CD14-positive monocyte (primary cell): ENCODE results near the gene VSTM4. TPM values are rescaled to one million over a fixed set of nuclear protein-coding genes. Genes with fewer than 3 reads are reported as not detected.

Source experiments
- DNase-seq, 3 donors: peaks; one replicate each; pipeline ENCODE4 v3.0.0-alpha.2; 2011 to 2022
- H2AFZ ChIP-seq: 2 replicates; pipeline ENCODE4 v1.6.0; 2012; ENCODE audit warnings: mild to moderate bottlenecking, low read depth, low read length, inconsistent platforms; ENCODE audit not compliant: insufficient read depth, poor library complexity, severe bottlenecking
- H3K27ac ChIP-seq, 2 donors: 1 replicate in 1 of 2; 2 replicates in 1 of 2; pipeline ENCODE4 v1.5.1; 2012 to 2013; ENCODE audit warnings: low read length in 2 of 2, control low read depth in 1 of 2, inconsistent platforms in 1 of 2, low read depth in 1 of 2, mild to moderate bottlenecking in 1 of 2
- H3K27me3 ChIP-seq, 2 donors: one replicate each; pipeline versions ENCODE4 v1.6.0 to v1.6.1; 2011 to 2013; ENCODE audit warnings: low read length in 2 of 2; ENCODE audit not compliant: control insufficient read depth in 2 of 2, insufficient read depth in 2 of 2
- H3K36me3 ChIP-seq, 2 donors: replicated peaks in 1 of 2; 1 replicate in 1 of 2; 2 replicates in 1 of 2; pipeline versions ENCODE4 v1.5.1 to v1.6.1; 2012 to 2013; ENCODE audit warnings: low read length in 2 of 2, control low read depth in 1 of 2, inconsistent platforms in 1 of 2, mild to moderate bottlenecking in 1 of 2; ENCODE audit not compliant: insufficient read depth in 2 of 2, control insufficient read depth in 1 of 2
- H3K4me1 ChIP-seq, 2 donors: 1 replicate in 1 of 2; 2 replicates in 1 of 2; pipeline versions ENCODE4 v1.5.1 to v1.6.1; 2012 to 2013; ENCODE audit warnings: low read length in 2 of 2, control low read depth in 1 of 2, inconsistent platforms in 1 of 2, mild to moderate bottlenecking in 1 of 2, moderate library complexity in 1 of 2; ENCODE audit not compliant: insufficient read depth in 2 of 2, control insufficient read depth in 1 of 2
- H3K4me2 ChIP-seq: replicated peaks from 2 replicates; pipeline ENCODE3; 2012; ENCODE audit warnings: low read length, moderate library complexity, mild to moderate bottlenecking; ENCODE audit not compliant: poor library complexity, severe bottlenecking; ENCODE audit errors: extremely low read depth
- H3K4me3 ChIP-seq, 3 experiments: fragments of 200-600 bp in 1 of 3; sonication (generic) in 1 of 3; replicated peaks in 1 of 3; 1 replicate in 2 of 3; 2 replicates in 1 of 3; pipeline ENCODE4 v1.5.1; 2011 to 2013; ENCODE audit warnings: low read length in 3 of 3, mild to moderate bottlenecking in 3 of 3, control low read depth in 2 of 3, low read depth in 2 of 3, inconsistent platforms in 1 of 3, moderate library complexity in 1 of 3
- H3K79me2 ChIP-seq: 2 replicates; pipeline ENCODE4 v1.6.0; 2012; ENCODE audit warnings: mild to moderate bottlenecking, control low read depth, inconsistent platforms, low read length, moderate library complexity; ENCODE audit not compliant: insufficient read depth
- H3K9ac ChIP-seq: 2 replicates; pipeline ENCODE4 v1.6.0; 2017; ENCODE audit warnings: low read length, mild to moderate bottlenecking; ENCODE audit not compliant: insufficient read depth, poor library complexity, severe bottlenecking
- H3K9me3 ChIP-seq, 2 donors: replicated peaks in 1 of 2; 1 replicate in 1 of 2; 2 replicates in 1 of 2; pipeline versions ENCODE4 v1.5.1 to v1.6.1; 2012 to 2013; ENCODE audit warnings: low read length in 2 of 2, control low read depth in 1 of 2; ENCODE audit not compliant: control insufficient read depth in 1 of 2, insufficient read depth in 1 of 2
- H4K20me1 ChIP-seq: 2 replicates; pipeline ENCODE4 v1.6.0; 2012; ENCODE audit warnings: mild to moderate bottlenecking, low read length, control low read depth, moderate library complexity; ENCODE audit not compliant: insufficient read depth
- H3K27ac Mint-ChIP-seq, 7 donors: one replicate each; pipeline ENCODE4 v1.8.0; 2020; ENCODE audit warnings: mild to moderate bottlenecking in 7 of 7, mixed read lengths in 7 of 7, moderate library complexity in 6 of 7, inconsistent platforms in 2 of 7
- H3K27me3 Mint-ChIP-seq, 3 donors: one replicate each; pipeline ENCODE4 v1.8.0; 2021 to 2022; ENCODE audit warnings: low read depth in 3 of 3, mild to moderate bottlenecking in 3 of 3, mixed read lengths in 3 of 3, moderate library complexity in 3 of 3, inconsistent platforms in 1 of 3
- H3K36me3 Mint-ChIP-seq, 2 donors: one replicate each; pipeline ENCODE4 v1.8.0; 2020; ENCODE audit warnings: mixed read lengths in 2 of 2, inconsistent platforms in 1 of 2, mild to moderate bottlenecking in 1 of 2
- H3K4me1 Mint-ChIP-seq: one replicate; pipeline ENCODE4 v1.8.0; 2020; ENCODE audit warnings: mild to moderate bottlenecking, mixed read lengths
- H3K4me3 Mint-ChIP-seq, 2 donors: one replicate each; pipeline ENCODE4 v1.8.0; 2020; ENCODE audit warnings: mild to moderate bottlenecking in 2 of 2, mixed read lengths in 2 of 2, moderate library complexity in 1 of 2
- H3K9me3 Mint-ChIP-seq, 7 donors: one replicate each; pipeline ENCODE4 v1.8.0; 2020 to 2022; ENCODE audit warnings: mixed read lengths in 7 of 7, mild to moderate bottlenecking in 6 of 7, moderate library complexity in 6 of 7, inconsistent platforms in 2 of 7
- CTCF ChIP-seq: fragments of 200-600 bp; IDR thresholded peaks from one replicate; pipeline ENCODE4 v1.8.0; 2022; ENCODE audit warnings: antibody characterized with exemption, mild to moderate bottlenecking
- WGBS: methylation state at CpG from one replicate; pipeline ENCODE4 v1.1.5; 2013; ENCODE audit warnings: missing lambda C conversion rate; ENCODE audit not compliant: insufficient coverage; 5-methylcytosine and 5-hydroxymethylcytosine counted together
- intact Hi-C, 2 donors: fragments of 100-400 bp; cut with micrococcal nuclease; formaldehyde crosslinking; loops; one replicate each; pipeline versions ENCODE4 v1.15.0 to v1.15.1; 2023
- polyA plus RNA-seq, 3 donors: library from polyadenylated mRNA; depleted of rRNA in 1 of 3; unstranded in 2 of 3; stranded (reverse) in 1 of 3; fragments of 300-500 nt in 2 of 3; fragments of >200 nt in 1 of 3; fragmentation: Illumina TruSeq in 2 of 3; gene quantifications; 1 replicate in 2 of 3; 2 replicates in 1 of 3; pipeline ENCODE4 v1.2.3, GENCODE V29; 2012 to 2021

Gene VSTM4
- polyA plus RNA-seq, 3 donors: not detected

GRCh38 chr10:49023071-49023470, 92.3 kb downstream of the VSTM4 start:
- H2AFZ ChIP-seq: no peak overlapping the region

DNA sequence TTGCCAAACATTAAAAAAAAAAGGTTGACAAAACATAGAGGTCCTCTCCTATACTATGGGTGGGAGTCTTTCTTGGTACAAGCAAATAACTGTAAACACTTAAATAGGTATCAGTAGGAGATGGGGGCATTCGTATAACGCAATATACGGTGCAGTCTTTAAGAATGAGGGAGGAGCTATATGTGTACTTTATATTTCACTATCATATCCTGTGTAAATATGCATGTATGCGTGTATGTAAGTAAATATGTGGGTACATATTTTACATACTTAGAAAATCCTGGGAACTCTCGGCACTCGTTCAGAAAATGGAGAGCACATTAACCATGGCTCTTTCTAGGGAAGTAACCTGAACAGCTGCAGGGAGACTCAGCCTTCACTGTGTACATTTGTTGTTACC, 93.6 kb downstream of the VSTM4 start:
- H3K9me3 Mint-ChIP-seq: peaks cover 0 to 5% (median 2%) of the 10 kb centered on the region in 7 donors
- H3K4me3 Mint-ChIP-seq: no peak overlapping the region
- 100% methylated on average over 2 of the region's 6 CpGs for WGBS

More at GRCh38 chr10:49023071-49023470, 92.3 kb downstream of the VSTM4 start:
- intact Hi-C loops: no loop called here
- no peak for TF ChIP-seq CTCF
- Mint-ChIP-seq H3K27ac (no peak overlapping the region), H3K9me3 (peaks cover 0 to 5% (median 2%) of the 10 kb centered on the region in 7 donors), H3K27me3 (peaks cover 0 to 3% (median 3%) of the 10 kb centered on the region in 3 donors), H3K4me1 (peaks cover 2% of the 10 kb centered on the region), H3K4me3 (no peak overlapping the region), H3K36me3 (no peaks in the 10 kb centered on the region)
- no peaks in the 10 kb centered on the region for H3K27me3 ChIP-seq
- no CpG with 5 or more reads among the region's 2 CpGs for WGBS
- H3K36me3 ChIP-seq: no peaks in the 10 kb centered on the region
- H3K4me3 ChIP-seq: no peak overlapping the region
- H3K27ac ChIP-seq: no peak overlapping the region
- H3K9me3 ChIP-seq: no peaks in the 10 kb centered on the region
- H3K9ac ChIP-seq: no peak overlapping the region
- DNase-seq: no peak
- H3K4me2 ChIP-seq: no peak overlapping the region
- H3K79me2 ChIP-seq: no peaks in the 10 kb centered on the region
- H3K4me1 ChIP-seq: no peaks in the 10 kb centered on the region
- H4K20me1 ChIP-seq: no peaks in the 10 kb centered on the region

More for the DNA sequence above, 93.6 kb downstream of the VSTM4 start:
- Histone ChIP-seq H3K4me1 (no peaks in the 10 kb centered on the region), H3K4me2 (no peak overlapping the region), H3K27me3 (no peaks in the 10 kb centered on the region), H3K27ac (no peak overlapping the region), H3K4me3 (no peak overlapping the region), H3K79me2 (no peaks in the 10 kb centered on the region), H3K36me3 (no peaks in the 10 kb centered on the region), H4K20me1 (no peaks in the 10 kb centered on the region), H3K9ac (no peak overlapping the region), H2AFZ (no peak overlapping the region), H3K9me3 (no peaks in the 10 kb centered on the region)
- H3K36me3 Mint-ChIP-seq: no peaks in the 10 kb centered on the region
- DNase-seq: no peak
- no peak overlapping the region for H3K27ac Mint-ChIP-seq
- TF ChIP-seq CTCF: no peak
- peaks cover 0 to 3% (median 3%) of the 10 kb centered on the region in 3 donors for H3K27me3 Mint-ChIP-seq
- peaks cover 2% of the 10 kb centered on the region for H3K4me1 Mint-ChIP-seq
- intact Hi-C loops: no loop called here
